ENCODE measurements around the gene IGHMBP2. TPM values are rescaled to one million over a fixed set of nuclear protein-coding genes. Genes with fewer than 3 reads are reported as not detected.

Gene IGHMBP2
- polyA plus RNA-seq, 1 donor from 2014 or later: 9.5 TPM

DNA sequence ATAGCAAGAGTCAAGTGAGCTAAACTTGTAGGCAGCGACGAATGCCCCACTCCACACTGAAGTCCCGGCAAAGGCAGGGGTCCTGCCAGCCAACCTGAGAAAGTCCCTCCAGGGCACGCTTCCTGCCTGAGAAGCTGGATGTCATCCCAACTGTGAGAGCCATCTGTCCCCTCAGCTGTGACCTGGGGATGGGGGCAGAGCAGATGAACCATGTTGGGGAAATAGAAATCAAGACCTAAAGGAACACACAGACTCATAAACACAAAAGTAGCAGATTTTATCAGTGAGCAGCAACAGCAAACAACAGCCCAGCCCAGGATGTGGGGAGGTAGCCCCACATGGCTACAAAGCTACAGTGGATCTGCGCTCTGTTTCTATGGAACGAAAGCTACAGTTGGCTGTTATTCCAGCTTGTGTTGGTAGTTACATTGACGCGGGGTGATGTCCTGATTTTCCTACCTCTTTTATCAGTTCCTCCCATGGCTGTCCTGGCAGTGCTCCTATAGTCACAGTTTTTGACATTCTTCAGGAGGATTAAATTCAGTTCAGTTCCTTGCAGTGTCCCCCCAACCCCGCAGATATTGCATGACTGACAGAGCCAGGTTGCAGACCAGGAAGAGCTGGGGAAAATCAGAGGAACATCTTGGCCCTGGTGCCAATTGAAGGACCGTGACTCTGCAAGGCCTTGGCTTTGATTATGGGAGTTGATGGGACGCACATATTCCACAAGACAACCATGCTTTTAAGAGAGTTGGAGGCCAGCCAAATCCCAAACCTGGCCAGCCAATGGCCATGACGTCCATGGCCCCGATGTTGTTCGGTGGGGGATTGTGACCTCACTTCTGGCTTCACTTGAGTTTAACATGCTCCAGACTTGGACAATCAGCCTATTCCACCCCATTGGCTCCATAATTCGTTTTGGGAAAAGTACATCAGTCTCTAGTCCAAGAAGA, 62.5 kb downstream of the IGHMBP2 start:
- Histone ChIP-seq H3K4me2 (ENCODE audit: low read length) (no peak overlapping the region), H3K4me3 (ENCODE audit: low read length) (no peak overlapping the region), H3K27me3 (ENCODE audit: insufficient read depth, low read depth, low read length) (no peaks in the 10 kb centered on the region), H3K9me3 (ENCODE audit: low read length) (peaks cover 4% of the 10 kb centered on the region), H3K9ac (ENCODE audit: low read length) (no peak overlapping the region), H3K27ac (ENCODE audit: low read length) (no peak overlapping the region), H3K9me2 (ENCODE audit: insufficient read depth, low read length) (no peaks in the 10 kb centered on the region), H3K79me2 (replicated peaks; ENCODE audit: insufficient read depth, low read length) (no peaks in the 10 kb centered on the region), H2AFZ (ENCODE audit: low read depth, low read length) (no peak overlapping the region), H3K36me3 (ENCODE audit: insufficient read depth, low read length) (no peaks in the 10 kb centered on the region), H4K20me1 (ENCODE audit: insufficient read depth) (no peaks in the 10 kb centered on the region), H3F3A (ENCODE audit: insufficient read depth, low read length, poor library complexity, severe bottlenecking) (no peaks in the 10 kb centered on the region)
- TF ChIP-seq RAD21 (conservative IDR thresholded peaks at IDR 0.05) (no peak), EZH2 (IDR thresholded peaks at IDR 0.05; ENCODE audit: borderline replicate concordance, insufficient read depth, low read length, poor library complexity, severe bottlenecking) (no peak), TAF1 (IDR thresholded peaks at IDR 0.05; ENCODE audit: low read depth) (no peak), POLR2AphosphoS5 (IDR thresholded peaks at IDR 0.05) (no peak), MXI1 (conservative IDR thresholded peaks at IDR 0.05; ENCODE audit: poor library complexity, severe bottlenecking) (no peak), EP300 (conservative IDR thresholded peaks at IDR 0.05; ENCODE audit: poor library complexity, severe bottlenecking) (no peak)
- TF ChIP-seq, protein P1, sequence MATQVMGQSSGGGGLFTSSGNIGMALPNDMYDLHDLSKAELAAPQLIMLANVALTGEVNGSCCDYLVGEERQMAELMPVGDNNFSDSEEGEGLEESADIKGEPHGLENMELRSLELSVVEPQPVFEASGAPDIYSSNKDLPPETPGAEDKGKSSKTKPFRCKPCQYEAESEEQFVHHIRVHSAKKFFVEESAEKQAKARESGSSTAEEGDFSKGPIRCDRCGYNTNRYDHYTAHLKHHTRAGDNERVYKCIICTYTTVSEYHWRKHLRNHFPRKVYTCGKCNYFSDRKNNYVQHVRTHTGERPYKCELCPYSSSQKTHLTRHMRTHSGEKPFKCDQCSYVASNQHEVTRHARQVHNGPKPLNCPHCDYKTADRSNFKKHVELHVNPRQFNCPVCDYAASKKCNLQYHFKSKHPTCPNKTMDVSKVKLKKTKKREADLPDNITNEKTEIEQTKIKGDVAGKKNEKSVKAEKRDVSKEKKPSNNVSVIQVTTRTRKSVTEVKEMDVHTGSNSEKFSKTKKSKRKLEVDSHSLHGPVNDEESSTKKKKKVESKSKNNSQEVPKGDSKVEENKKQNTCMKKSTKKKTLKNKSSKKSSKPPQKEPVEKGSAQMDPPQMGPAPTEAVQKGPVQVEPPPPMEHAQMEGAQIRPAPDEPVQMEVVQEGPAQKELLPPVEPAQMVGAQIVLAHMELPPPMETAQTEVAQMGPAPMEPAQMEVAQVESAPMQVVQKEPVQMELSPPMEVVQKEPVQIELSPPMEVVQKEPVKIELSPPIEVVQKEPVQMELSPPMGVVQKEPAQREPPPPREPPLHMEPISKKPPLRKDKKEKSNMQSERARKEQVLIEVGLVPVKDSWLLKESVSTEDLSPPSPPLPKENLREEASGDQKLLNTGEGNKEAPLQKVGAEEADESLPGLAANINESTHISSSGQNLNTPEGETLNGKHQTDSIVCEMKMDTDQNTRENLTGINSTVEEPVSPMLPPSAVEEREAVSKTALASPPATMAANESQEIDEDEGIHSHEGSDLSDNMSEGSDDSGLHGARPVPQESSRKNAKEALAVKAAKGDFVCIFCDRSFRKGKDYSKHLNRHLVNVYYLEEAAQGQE (IDR thresholded peaks at IDR 0.05; ENCODE audit: borderline replicate concordance): no peak

DNA sequence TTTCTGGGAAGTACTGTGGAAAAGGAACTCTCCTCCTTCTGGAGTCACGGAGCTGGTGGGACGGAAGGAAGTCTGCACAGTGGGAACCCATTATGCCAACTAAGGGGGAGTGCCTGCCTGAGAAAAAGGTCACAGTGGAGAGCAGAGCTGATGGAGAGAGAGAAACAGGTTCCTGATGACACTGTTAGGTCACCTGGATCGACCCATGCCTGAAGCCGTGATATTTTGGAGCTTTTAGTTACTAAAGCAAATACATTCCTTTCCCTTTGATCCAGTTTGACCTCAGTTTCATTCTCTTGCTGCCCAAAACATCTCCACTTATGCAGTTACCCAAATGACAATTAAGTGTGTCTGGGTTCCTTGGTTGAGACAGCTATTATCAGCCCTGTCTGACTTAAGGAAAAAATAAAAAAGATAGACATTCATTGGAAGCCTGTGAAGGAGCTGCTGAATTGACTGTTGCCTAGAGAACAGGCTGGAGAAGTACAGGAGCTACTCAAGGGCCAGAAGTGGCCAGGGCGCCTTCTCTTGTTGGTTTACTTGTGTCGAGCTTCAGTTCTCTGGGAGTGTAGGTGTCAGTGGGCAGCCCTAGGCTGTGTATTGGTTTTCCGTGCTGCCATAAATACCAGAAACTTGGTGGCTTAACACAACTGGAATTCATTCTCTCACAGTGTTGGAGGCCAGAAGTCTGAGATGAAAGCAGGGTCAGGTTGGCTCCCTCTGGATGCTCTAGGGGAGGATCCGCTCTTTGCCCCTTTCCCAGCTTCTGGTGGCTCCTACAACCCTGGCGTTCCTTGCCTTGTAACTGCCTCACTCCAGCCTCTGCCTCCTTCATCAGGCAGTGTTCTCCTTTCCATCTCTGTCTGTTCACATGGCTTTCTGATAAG, 63.4 kb downstream of the IGHMBP2 start:
- H4K20me1 ChIP-seq (ENCODE audit: insufficient read depth): no peaks in the 10 kb centered on the region
- H3F3A ChIP-seq (ENCODE audit: insufficient read depth, low read length, poor library complexity, severe bottlenecking): no peaks in the 10 kb centered on the region
- H3K36me3 ChIP-seq (ENCODE audit: insufficient read depth, low read length): no peaks in the 10 kb centered on the region
- TF ChIP-seq EP300 (conservative IDR thresholded peaks at IDR 0.05; ENCODE audit: poor library complexity, severe bottlenecking) (no peak), MXI1 (conservative IDR thresholded peaks at IDR 0.05; ENCODE audit: poor library complexity, severe bottlenecking) (no peak), SMC3 (conservative IDR thresholded peaks at IDR 0.05; ENCODE audit: poor library complexity) (no peak), EZH2 (IDR thresholded peaks at IDR 0.05; ENCODE audit: borderline replicate concordance, insufficient read depth, low read length, poor library complexity, severe bottlenecking) (no peak), POLR2AphosphoS5 (IDR thresholded peaks at IDR 0.05) (no peak), RAD21 (conservative IDR thresholded peaks at IDR 0.05) (no peak), TAF1 (IDR thresholded peaks at IDR 0.05; ENCODE audit: low read depth) (no peak)
- TF ChIP-seq, protein P1 (IDR thresholded peaks at IDR 0.05; ENCODE audit: borderline replicate concordance): no peak
- TF ChIP-seq, protein P2, sequence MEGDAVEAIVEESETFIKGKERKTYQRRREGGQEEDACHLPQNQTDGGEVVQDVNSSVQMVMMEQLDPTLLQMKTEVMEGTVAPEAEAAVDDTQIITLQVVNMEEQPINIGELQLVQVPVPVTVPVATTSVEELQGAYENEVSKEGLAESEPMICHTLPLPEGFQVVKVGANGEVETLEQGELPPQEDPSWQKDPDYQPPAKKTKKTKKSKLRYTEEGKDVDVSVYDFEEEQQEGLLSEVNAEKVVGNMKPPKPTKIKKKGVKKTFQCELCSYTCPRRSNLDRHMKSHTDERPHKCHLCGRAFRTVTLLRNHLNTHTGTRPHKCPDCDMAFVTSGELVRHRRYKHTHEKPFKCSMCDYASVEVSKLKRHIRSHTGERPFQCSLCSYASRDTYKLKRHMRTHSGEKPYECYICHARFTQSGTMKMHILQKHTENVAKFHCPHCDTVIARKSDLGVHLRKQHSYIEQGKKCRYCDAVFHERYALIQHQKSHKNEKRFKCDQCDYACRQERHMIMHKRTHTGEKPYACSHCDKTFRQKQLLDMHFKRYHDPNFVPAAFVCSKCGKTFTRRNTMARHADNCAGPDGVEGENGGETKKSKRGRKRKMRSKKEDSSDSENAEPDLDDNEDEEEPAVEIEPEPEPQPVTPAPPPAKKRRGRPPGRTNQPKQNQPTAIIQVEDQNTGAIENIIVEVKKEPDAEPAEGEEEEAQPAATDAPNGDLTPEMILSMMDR (IDR thresholded peaks at IDR 0.05; ENCODE audit: poor library complexity, severe bottlenecking): no peak
- H3K27ac ChIP-seq (ENCODE audit: low read length): no peak overlapping the region
- peaks cover 4% of the 10 kb centered on the region for H3K9me3 ChIP-seq (ENCODE audit: low read length)
- H3K4me3 ChIP-seq (ENCODE audit: low read length): no peak overlapping the region
- H3K9ac ChIP-seq (ENCODE audit: low read length): no peak overlapping the region
- no peaks in the 10 kb centered on the region for H3K27me3 ChIP-seq (ENCODE audit: insufficient read depth, low read depth, low read length)
- no peaks in the 10 kb centered on the region for H3K9me2 ChIP-seq (ENCODE audit: insufficient read depth, low read length)
- H3K79me2 ChIP-seq (replicated peaks; ENCODE audit: insufficient read depth, low read length): no peaks in the 10 kb centered on the region
- no peak overlapping the region for H3K4me2 ChIP-seq (ENCODE audit: low read length)
- H2AFZ ChIP-seq (ENCODE audit: low read depth, low read length): no peak overlapping the region

Data from neural cell (in vitro differentiated cells).